KOPT-K1 (cell line): ENCODE data around the gene NOS1.

Experiments
- H3K27ac ChIP-seq: fragments of 200-600 bp; sonication (generic); 2 replicates; pipeline ENCODE4 v1.5.1; 2016; ENCODE audit warnings: antibody characterized with exemption, mild to moderate bottlenecking, low read depth, low read length; ENCODE audit not compliant: poor library complexity, severe bottlenecking
- H3K36me3 ChIP-seq: fragments of 200-600 bp; sonication (generic); 2 replicates; pipeline ENCODE4 v1.5.1; 2017; ENCODE audit warnings: antibody characterized with exemption, mild to moderate bottlenecking, low read length, moderate library complexity; ENCODE audit not compliant: insufficient read depth
- H3K9me3 ChIP-seq: fragments of 200-600 bp; sonication (generic); 2 replicates; pipeline ENCODE4 v1.5.1; 2017; ENCODE audit warnings: antibody characterized with exemption, low read length, mild to moderate bottlenecking; ENCODE audit not compliant: insufficient read depth, poor library complexity, severe bottlenecking

NOS1 gene

DNA sequence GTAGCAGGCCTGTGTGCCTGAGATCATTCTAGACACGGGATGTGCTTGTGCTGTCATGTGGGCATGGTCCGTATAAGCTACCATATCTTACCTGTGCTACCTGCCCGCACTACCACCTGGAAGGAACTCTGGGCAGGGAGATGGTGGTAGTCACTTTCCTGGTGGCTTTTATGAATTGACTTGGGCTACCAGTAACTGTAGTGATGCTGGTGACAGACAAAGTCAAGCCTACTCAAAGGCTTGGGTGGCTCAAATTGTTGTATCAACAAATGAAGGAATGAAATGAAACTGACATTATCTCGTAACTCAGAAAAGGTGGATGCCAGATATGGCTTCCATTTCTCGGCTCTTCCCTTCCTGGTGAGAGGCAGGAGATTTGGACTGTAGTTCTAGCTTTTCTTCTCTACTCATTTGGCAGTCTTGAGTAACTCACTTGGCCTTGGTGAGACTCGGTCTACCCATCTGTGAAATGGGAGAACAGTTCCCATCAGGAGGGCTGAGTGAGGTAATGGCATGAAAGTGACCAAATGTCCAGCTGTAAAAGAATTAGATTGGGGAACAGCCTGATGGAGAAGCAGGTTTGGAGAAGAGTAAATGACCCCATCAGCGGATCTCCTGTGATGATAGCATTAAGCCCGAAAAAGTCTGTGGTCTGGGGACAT, 81.3 kb downstream of the NOS1 start:
- no peak overlapping the region for H3K27ac ChIP-seq
- no peaks in the 10 kb centered on the region for H3K36me3 ChIP-seq
- no peaks in the 10 kb centered on the region for H3K9me3 ChIP-seq

DNA sequence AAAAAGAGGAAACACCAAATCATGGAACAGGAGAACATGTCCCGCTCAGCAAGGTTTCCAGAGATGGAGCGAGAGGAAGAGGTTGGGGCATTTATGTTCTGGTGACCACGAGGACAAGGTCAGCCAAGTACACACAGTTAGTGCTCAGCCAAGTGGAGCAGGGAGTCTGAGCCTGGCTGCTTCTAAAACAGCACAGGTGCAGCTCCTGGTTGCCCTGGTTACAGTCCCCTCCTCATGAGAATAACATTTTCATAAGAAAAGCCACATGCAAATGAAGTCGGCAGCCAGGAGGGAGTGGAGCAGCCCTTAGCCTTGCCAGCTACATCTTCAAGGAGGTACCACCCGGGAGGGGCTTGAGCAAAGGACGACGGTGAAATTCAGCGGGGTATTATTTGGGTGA, 81.8 kb downstream of the NOS1 start:
- Histone ChIP-seq H3K9me3 (no peaks in the 10 kb centered on the region), H3K27ac (no peak overlapping the region), H3K36me3 (no peaks in the 10 kb centered on the region)

- Histone ChIP-seq H3K27ac (no peak overlapping the region), H3K9me3 (no peaks in the 10 kb centered on the region), H3K36me3 (no peaks in the 10 kb centered on the region)
Observed at GRCh38 chr12:117277875-117278274, 83.6 kb downstream of the NOS1 start.

DNA sequence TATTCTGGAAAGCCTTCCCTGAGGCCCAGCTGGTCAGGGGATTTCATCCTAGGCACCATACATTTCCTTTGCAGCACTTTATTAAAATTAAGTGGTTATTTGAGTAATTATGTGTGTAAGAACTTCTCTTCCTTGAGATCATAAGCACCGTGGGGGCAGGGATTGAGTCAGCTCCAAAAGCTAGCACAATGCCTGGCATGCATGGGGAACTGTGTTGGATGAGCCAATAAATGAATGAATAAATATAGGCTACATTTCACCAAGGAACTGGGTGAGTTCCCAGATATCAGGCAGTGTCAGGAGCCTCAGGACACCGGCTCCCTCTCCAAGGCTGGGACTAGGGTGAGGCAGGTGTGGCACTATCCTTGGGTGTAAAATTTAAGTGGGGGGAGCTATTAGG, 88.3 kb downstream of the NOS1 start:
- H3K36me3 ChIP-seq: no peaks in the 10 kb centered on the region
- H3K9me3 ChIP-seq: no peaks in the 10 kb centered on the region

GRCh38 chr12:117272690-117273089, 88.7 kb downstream of the NOS1 start:
- Histone ChIP-seq H3K9me3 (no peaks in the 10 kb centered on the region), H3K36me3 (no peaks in the 10 kb centered on the region), H3K27ac (no peak overlapping the region)

More for the DNA sequence above, 88.3 kb downstream of the NOS1 start:
- no peak overlapping the region for H3K27ac ChIP-seq

- Histone ChIP-seq H3K9me3 (no peaks in the 10 kb centered on the region), H3K27ac (no peak overlapping the region), H3K36me3 (no peaks in the 10 kb centered on the region)
Observed at GRCh38 chr12:117262749-117263148, 98.7 kb downstream of the NOS1 start.

- H3K36me3 ChIP-seq: no peaks in the 10 kb centered on the region
- H3K9me3 ChIP-seq: no peaks in the 10 kb centered on the region
- H3K27ac ChIP-seq: no peak overlapping the region
Observed at GRCh38 chr12:117261247-117261646, 100.2 kb downstream of the NOS1 start.

GRCh38 chr12:117255386-117255785, 106.0 kb downstream of the NOS1 start:
- H3K36me3 ChIP-seq: no peaks in the 10 kb centered on the region
- no peak overlapping the region for H3K27ac ChIP-seq
- no peaks in the 10 kb centered on the region for H3K9me3 ChIP-seq

DNA sequence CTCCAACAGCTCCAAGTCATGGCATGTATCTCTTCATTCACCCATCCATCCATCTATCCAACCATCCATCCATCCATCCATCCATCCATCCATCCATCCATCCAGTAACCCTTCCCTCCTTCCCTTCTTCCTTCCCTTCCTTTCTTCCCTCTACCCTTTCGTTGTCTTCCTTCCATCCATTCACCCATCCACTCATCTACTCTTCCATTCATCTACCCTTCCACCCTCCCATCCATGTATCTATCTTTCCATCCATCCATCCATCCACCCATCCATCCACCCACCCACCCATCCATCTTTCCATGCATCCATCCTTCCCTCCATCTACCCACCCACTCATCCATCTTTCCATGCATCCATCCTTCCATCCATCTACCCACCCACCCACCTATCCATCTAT, 117.9 kb downstream of the NOS1 start:
- no peaks in the 10 kb centered on the region for H3K36me3 ChIP-seq
- H3K9me3 ChIP-seq: no peaks in the 10 kb centered on the region
- no peak overlapping the region for H3K27ac ChIP-seq

- Histone ChIP-seq H3K36me3 (no peaks in the 10 kb centered on the region), H3K9me3 (no peaks in the 10 kb centered on the region), H3K27ac (no peak overlapping the region)
Observed at GRCh38 chr12:117241697-117242096, 119.7 kb downstream of the NOS1 start.

GRCh38 chr12:117240081-117240755, 121.2 kb downstream of the NOS1 start:
- Histone ChIP-seq H3K36me3 (no peaks in the 10 kb centered on the region), H3K27ac (no peak overlapping the region), H3K9me3 (no peaks in the 10 kb centered on the region)

DNA sequence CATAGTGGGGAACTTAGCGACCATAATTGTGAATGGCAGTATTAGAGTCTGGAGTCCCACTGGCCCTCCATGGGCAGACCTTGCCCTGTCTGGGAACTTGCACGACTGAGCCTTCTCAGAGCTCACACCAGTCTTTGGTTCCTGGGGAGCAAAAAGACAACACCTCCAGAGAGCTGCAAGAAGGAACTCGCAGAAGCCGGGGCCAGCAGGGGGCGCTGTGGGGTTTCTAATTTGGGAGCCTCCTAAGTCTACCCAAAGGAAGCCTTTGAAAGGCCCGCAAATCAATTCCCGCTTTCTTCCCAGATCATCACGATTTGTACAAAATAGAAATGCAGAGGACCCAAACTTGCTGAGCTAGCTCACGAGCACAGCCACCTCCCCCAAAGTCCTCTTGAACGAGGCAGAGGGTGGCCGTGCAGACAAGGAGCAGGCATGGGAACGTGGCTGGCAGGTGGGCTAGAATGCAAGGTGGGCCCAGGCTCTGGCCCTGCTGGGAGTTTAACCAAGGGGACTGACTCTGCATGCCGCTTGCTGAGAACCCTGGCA, 124.9 kb downstream of the NOS1 start:
- H3K27ac ChIP-seq: no peak overlapping the region
- H3K36me3 ChIP-seq: no peaks in the 10 kb centered on the region
- no peaks in the 10 kb centered on the region for H3K9me3 ChIP-seq

GRCh38 chr12:117235261-117235660, 126.2 kb downstream of the NOS1 start:
- no peaks in the 10 kb centered on the region for H3K9me3 ChIP-seq
- no peaks in the 10 kb centered on the region for H3K36me3 ChIP-seq
- no peak overlapping the region for H3K27ac ChIP-seq

DNA sequence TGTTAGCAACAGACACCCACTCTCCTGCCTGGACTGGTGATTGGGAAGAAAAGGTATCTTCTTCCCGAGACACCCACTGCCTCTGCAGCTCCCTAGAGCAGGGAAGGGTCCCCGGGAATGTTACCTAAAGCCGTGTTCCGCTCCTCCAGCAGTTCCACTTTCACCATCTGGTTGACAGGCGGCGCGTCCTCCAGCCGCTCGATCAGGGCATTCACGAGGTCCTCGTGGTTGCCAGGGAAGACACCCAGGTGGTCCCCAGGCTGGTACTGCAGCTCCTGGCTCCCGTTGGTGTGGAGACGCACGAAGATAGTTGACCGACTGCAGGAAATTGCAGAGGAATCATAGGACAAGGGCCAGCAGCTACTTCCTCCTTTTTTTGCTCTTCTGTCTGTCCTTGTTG, 127.0 kb downstream of the NOS1 start:
- Histone ChIP-seq H3K27ac (no peak overlapping the region), H3K9me3 (no peaks in the 10 kb centered on the region)

GRCh38 chr12:117231750-117232149, 129.7 kb downstream of the NOS1 start:
- H3K27ac ChIP-seq: no peak overlapping the region
- H3K9me3 ChIP-seq: no peaks in the 10 kb centered on the region
- no peaks in the 10 kb centered on the region for H3K36me3 ChIP-seq

More for the DNA sequence above, 127.0 kb downstream of the NOS1 start:
- H3K36me3 ChIP-seq: no peaks in the 10 kb centered on the region

- no peaks in the 10 kb centered on the region for H3K9me3 ChIP-seq
- H3K27ac ChIP-seq: no peak overlapping the region
- H3K36me3 ChIP-seq: no peaks in the 10 kb centered on the region
Observed at GRCh38 chr12:117228239-117228638, 133.2 kb downstream of the NOS1 start.
